ENCODE data around the gene USP4.

Gene USP4

GRCh38 chr3:49316696-49317457 lies 23.0 kb downstream of the USP4 start:
- TF ChIP-seq SPI1 (IDR thresholded peaks at IDR 0.05; ENCODE audit: borderline replicate concordance, low read depth) (no peak), REST (IDR thresholded peaks at IDR 0.05; ENCODE audit: insufficient replicate concordance, low read depth) (no peak), CTCF (IDR thresholded peaks at IDR 0.05; ENCODE audit: insufficient read depth, low read length) (no peak), POLR2AphosphoS5 (IDR thresholded peaks at IDR 0.05; ENCODE audit: low read depth) (no peak), GABPA (IDR thresholded peaks at IDR 0.05; ENCODE audit: low read depth) (no peak)
- DNase-seq (ENCODE audit: low read depth in 1 of 2, low spot score in 1 of 2), result no peak
- no peak overlapping the region for H3K27ac ChIP-seq (replicated peaks)
- H3K27me3 ChIP-seq (ENCODE audit: insufficient read depth, poor library complexity, severe bottlenecking), result no peaks in the 10 kb centered on the region
- no peak overlapping the region for H3K4me3 ChIP-seq (replicated peaks; ENCODE audit: insufficient read depth, low read length)

- H3K27ac ChIP-seq (replicated peaks), result no peak overlapping the region
- H3K4me3 ChIP-seq (replicated peaks; ENCODE audit: insufficient read depth, low read length), result no peak overlapping the region
- no peak for DNase-seq (ENCODE audit: low read depth in 1 of 2, low spot score in 1 of 2)
- H3K27me3 ChIP-seq (ENCODE audit: insufficient read depth, poor library complexity, severe bottlenecking), result no peaks in the 10 kb centered on the region
- no peak for TF ChIP-seq SPI1 (IDR thresholded peaks at IDR 0.05; ENCODE audit: borderline replicate concordance, low read depth)
These were observed 25.8 kb downstream of the USP4 start for GRCh38 chr3:49313896-49314688.

GRCh38 chr3:49311283-49311682 lies 28.6 kb downstream of the USP4 start:
- Histone ChIP-seq H3K27ac (replicated peaks) (no peak overlapping the region), H3K4me3 (replicated peaks; ENCODE audit: insufficient read depth, low read length) (no peak overlapping the region), H3K27me3 (ENCODE audit: insufficient read depth, poor library complexity, severe bottlenecking) (no peaks in the 10 kb centered on the region)
- TF ChIP-seq CTCF (IDR thresholded peaks at IDR 0.05; ENCODE audit: insufficient read depth, low read length) (no peak), SPI1 (IDR thresholded peaks at IDR 0.05; ENCODE audit: borderline replicate concordance, low read depth) (no peak), GABPA (IDR thresholded peaks at IDR 0.05; ENCODE audit: low read depth) (no peak), POLR2AphosphoS5 (IDR thresholded peaks at IDR 0.05; ENCODE audit: low read depth) (no peak), REST (IDR thresholded peaks at IDR 0.05; ENCODE audit: insufficient replicate concordance, low read depth) (no peak)
- DNase-seq (ENCODE audit: low read depth in 1 of 2, low spot score in 1 of 2), result no peak

- TF ChIP-seq REST (IDR thresholded peaks at IDR 0.05; ENCODE audit: insufficient replicate concordance, low read depth), result no peak
- Histone ChIP-seq H3K27me3 (ENCODE audit: insufficient read depth, poor library complexity, severe bottlenecking) (no peaks in the 10 kb centered on the region), H3K4me3 (replicated peaks; ENCODE audit: insufficient read depth, low read length) (no peak overlapping the region), H3K27ac (replicated peaks) (no peak overlapping the region)
- no peak for DNase-seq (ENCODE audit: low read depth in 1 of 2, low spot score in 1 of 2)
These were observed 29.2 kb downstream of the USP4 start for GRCh38 chr3:49310677-49311076.

Data from HL-60 (cell line).